Testis (tissue), 3 donors: ENCODE results near the gene MYH9. TPM values are rescaled to one million over a fixed set of nuclear protein-coding genes. Genes with fewer than 3 reads are reported as not detected.

Experiments
- DNase-seq: peaks from one replicate; pipeline ENCODE4 v3.0.0-alpha.2; 2019
- H3K27ac ChIP-seq, 2 donors: fragments of 200-600 bp; sonication (generic); one replicate each; pipeline ENCODE4 v1.5.1; 2019
- H3K27me3 ChIP-seq: fragments of 200-600 bp; sonication (generic); one replicate; pipeline ENCODE4 v1.5.1; 2019
- H3K36me3 ChIP-seq: fragments of 200-600 bp; sonication (generic); one replicate; pipeline ENCODE4 v1.5.1; 2017; ENCODE audit warnings: low read depth; ENCODE audit errors: missing control alignments
- H3K4me1 ChIP-seq: fragments of 200-600 bp; sonication (generic); one replicate; pipeline ENCODE4 v1.5.1; 2019
- H3K4me3 ChIP-seq, 2 donors: fragments of 200-600 bp; sonication (generic); one replicate each; pipeline ENCODE4 v1.5.1; 2017 to 2019
- H3K9me3 ChIP-seq: fragments of 200-600 bp; sonication (generic); one replicate; pipeline ENCODE4 v1.5.1; 2017
- CTCF ChIP-seq, 3 experiments: fragments of 450-650 bp in 2 of 3; fragments of 200-600 bp in 1 of 3; sonication (generic) in 1 of 3; IDR thresholded peaks; one replicate each; pipeline ENCODE4 v1.5.1; 2016 to 2019; ENCODE audit warnings: antibody characterized with exemption in 3 of 3, mild to moderate bottlenecking in 2 of 3, moderate library complexity in 1 of 3
- POLR2A ChIP-seq: fragments of 450-650 bp; IDR thresholded peaks from one replicate; pipeline ENCODE4 v1.6.1; 2017; ENCODE audit warnings: antibody characterized with exemption, mild to moderate bottlenecking, moderate library complexity
- WGBS, 2 donors: methylation state at CpG; one replicate each; pipeline ENCODE4 v1.1.5; 2018; 5-methylcytosine and 5-hydroxymethylcytosine counted together
- intact Hi-C: fragments of 100-400 bp; cut with DNase I; formaldehyde crosslinking; loops from one replicate; pipeline ENCODE4 v1.15.1; 2023; ENCODE audit warnings: low total_unique reads
- polyA plus RNA-seq: library from polyadenylated mRNA; stranded (reverse); fragments of 350-450 nt; fragmentation: Illumina TruSeq; extraction: RNeasy Lipid Tissue Mini Kit (QIAGEN cat#74804); gene quantifications from one replicate; pipeline ENCODE4 v1.2.3, GENCODE V29; 2014; ENCODE audit warnings: low read depth, low replicate concordance; ENCODE audit not compliant: insufficient read depth
- total RNA-seq, 2 donors: library from RNA; depleted of rRNA; stranded (reverse); fragments of >200 nt; gene quantifications; one replicate each; pipeline ENCODE4 v1.2.3, GENCODE V29; 2016

Gene MYH9
- total and polyA plus RNA-seq, 3 donors from 2014 or later = 129 to 146 (median 141) TPM

- peak overlapping the region; percentile 88 to 93 for H3K27ac ChIP-seq
- WGBS, 2 donors = 36 to 51% methylated on average over 6 of the region's 6 CpGs
- H3K4me3 ChIP-seq = no peak overlapping the region
- no peak for DNase-seq
- TF ChIP-seq CTCF (IDR thresholded peaks at IDR 0.05) = no peak
- TF ChIP-seq POLR2A = no peak
- no peaks in the 10 kb centered on the region for H3K27me3 ChIP-seq
- H3K36me3 ChIP-seq = no peaks in the 10 kb centered on the region
- no peaks in the 10 kb centered on the region for H3K9me3 ChIP-seq
- peaks cover 53% of the 10 kb centered on the region for H3K4me1 ChIP-seq
- intact Hi-C loops = no loop called here
Measured at GRCh38 chr22:36355362-36355761, 32.4 kb downstream of the MYH9 start.

- no peak overlapping the region for H3K4me3 ChIP-seq
- peak; percentile 76 for DNase-seq
- intact Hi-C loops = no loop called here
Measured at GRCh38 chr22:36352803-36353507, 34.8 kb downstream of the MYH9 start.

GRCh38 chr22:36351921-36352802 lies 35.6 kb downstream of the MYH9 start:
- WGBS, 2 donors = 31 to 55% methylated on average over 17 to 21 of the region's 22 CpGs
- H3K4me1 ChIP-seq = peaks cover 62% of the 10 kb centered on the region
- no peaks in the 10 kb centered on the region for H3K9me3 ChIP-seq
- peak overlapping the region; percentile 73 to 93 for H3K27ac ChIP-seq
- H3K36me3 ChIP-seq = no peaks in the 10 kb centered on the region
- intact Hi-C loops = no loop called here
- DNase-seq = no peak
- TF ChIP-seq POLR2A (no peak), CTCF (IDR thresholded peaks at IDR 0.05) (no peak)
- H3K4me3 ChIP-seq = no peak overlapping the region
- no peaks in the 10 kb centered on the region for H3K27me3 ChIP-seq

More at GRCh38 chr22:36352803-36353507, 34.8 kb downstream of the MYH9 start:
- TF ChIP-seq POLR2A = no peak
- TF ChIP-seq CTCF (IDR thresholded peaks at IDR 0.05) = no peak
- Histone ChIP-seq H3K27me3 (no peaks in the 10 kb centered on the region), H3K9me3 (no peaks in the 10 kb centered on the region), H3K36me3 (no peaks in the 10 kb centered on the region), H3K27ac (peak overlapping the region; percentile 73 to 93), H3K4me1 (peaks cover 62% of the 10 kb centered on the region)
- WGBS, 2 donors = 41% methylated on average over 13 to 16 of the region's 16 CpGs

GRCh38 chr22:36350751-36351594 lies 36.8 kb downstream of the MYH9 start:
- H3K27ac ChIP-seq = peak overlapping the region; percentile 73 to 93
- no peaks in the 10 kb centered on the region for H3K9me3 ChIP-seq
- H3K36me3 ChIP-seq = no peaks in the 10 kb centered on the region
- no peak for DNase-seq
- no peak overlapping the region for H3K4me3 ChIP-seq
- H3K4me1 ChIP-seq = peaks cover 61% of the 10 kb centered on the region
- TF ChIP-seq CTCF (IDR thresholded peaks at IDR 0.05) (no peak), POLR2A (no peak)
- WGBS, 2 donors = 26 to 27% methylated on average over 11 to 14 of the region's 14 CpGs
- no peaks in the 10 kb centered on the region for H3K27me3 ChIP-seq
- intact Hi-C loops = no loop called here
